HEK293 (cell line): ENCODE measurements around the gene ANKRD33B.

ENCODE experiments used
- CTCF ChIA-PET: fragments of 350-600 bp; formaldehyde crosslinking; extraction: SDS; loops from one replicate; lab custom pipeline; 2021; ENCODE audit warnings: antibody characterized with exemption; lab: Yijun Ruan, JAX
- POLR2A ChIA-PET: fragments of 300-600 bp; formaldehyde crosslinking; extraction: SDS; loops from one replicate; lab custom pipeline; 2020; ENCODE audit warnings: antibody characterized with exemption, inconsistent platforms; lab: Yijun Ruan, JAX
- H3K27ac ChIP-seq: fragments of 200-500 bp; sonication (Bioruptor generic); 2 replicates; pipeline ENCODE4 v1.5.1; 2014; ENCODE audit warnings: low read depth, low read length, control low read depth, inconsistent platforms; ENCODE audit errors: extremely low read depth
- H3K36me3 ChIP-seq, 2 experiments: fragments of 200-500 bp in 1 of 2; sonication (Bioruptor generic) in 1 of 2; 1 replicate in 1 of 2; 2 replicates in 1 of 2; pipeline ENCODE4 v1.5.1; 2014 to 2017; ENCODE audit warnings: inconsistent platforms in 2 of 2, low read length in 2 of 2; ENCODE audit not compliant: control insufficient read depth in 2 of 2, insufficient read depth in 1 of 2
- H3K4me1 ChIP-seq: fragments of 200-500 bp; sonication (Bioruptor generic); 2 replicates; pipeline ENCODE4 v1.5.1; 2014; ENCODE audit warnings: mild to moderate bottlenecking, low read length, inconsistent platforms; ENCODE audit not compliant: control insufficient read depth, insufficient read depth
- H3K4me3 ChIP-seq: 2 replicates; pipeline ENCODE4 v1.5.1; 2011; ENCODE audit warnings: low read depth, mild to moderate bottlenecking, control low read depth, low read length, moderate library complexity
- H3K9me3 ChIP-seq: fragments of 200-500 bp; sonication (Bioruptor generic); 2 replicates; pipeline ENCODE4 v1.5.1; 2014; ENCODE audit warnings: low read depth, low read length, inconsistent platforms; ENCODE audit not compliant: control insufficient read depth, insufficient read depth
- HOXD13 ChIP-seq: sonication (generic); formaldehyde crosslinking; IDR thresholded peaks from 2 replicates; pipeline ENCODE4 v1.8.0; 2022; ENCODE audit warnings: missing genetic modification reagents, borderline replicate concordance
- KLF9 ChIP-seq: fragments of 450-650 bp; formaldehyde crosslinking; IDR thresholded peaks from 2 replicates; pipeline ENCODE4 v1.5.1; 2016; ENCODE audit warnings: missing biosample characterization, missing genetic modification characterization, low read depth
- YY2 ChIP-seq: fragments of 450-650 bp; formaldehyde crosslinking; IDR thresholded peaks from 2 replicates; pipeline ENCODE4 v1.5.1; 2016; ENCODE audit warnings: missing biosample characterization, missing genetic modification characterization
- ZFP41 ChIP-seq: fragments of 450-650 bp; formaldehyde crosslinking; IDR thresholded peaks from 2 replicates; pipeline ENCODE4 v1.5.1; 2016; ENCODE audit warnings: missing biosample characterization, missing genetic modification characterization, borderline replicate concordance
- ZNF10 ChIP-seq: fragments of 450-650 bp; formaldehyde crosslinking; IDR thresholded peaks from 2 replicates; pipeline ENCODE4 v1.5.1; 2017; ENCODE audit warnings: missing biosample characterization, missing genetic modification characterization
- ZNF335 ChIP-seq: fragments of 450-650 bp; formaldehyde crosslinking; conservative IDR thresholded peaks from 2 replicates; pipeline ENCODE4 v1.5.1; 2016; ENCODE audit warnings: missing biosample characterization, missing genetic modification characterization
- ZNF514 ChIP-seq: fragments of 450-650 bp; formaldehyde crosslinking; IDR thresholded peaks from 2 replicates; pipeline ENCODE4 v1.5.1; 2016; ENCODE audit warnings: missing biosample characterization, missing genetic modification characterization
- ZNF660 ChIP-seq: fragments of 450-650 bp; IDR thresholded peaks from 2 replicates; pipeline ENCODE4 v1.5.1; 2018; ENCODE audit warnings: missing biosample characterization, mild to moderate bottlenecking, missing genetic modification characterization
- ZNF747 ChIP-seq: fragments of 450-650 bp; formaldehyde crosslinking; IDR thresholded peaks from 2 replicates; pipeline ENCODE4 v1.5.1; 2016; ENCODE audit warnings: missing biosample characterization, missing genetic modification characterization
- ZNF777 ChIP-seq: fragments of 450-650 bp; formaldehyde crosslinking; IDR thresholded peaks from 2 replicates; pipeline ENCODE4 v1.5.1; 2017; ENCODE audit warnings: missing biosample characterization, missing genetic modification characterization, borderline replicate concordance
- TF ChIP-seq, protein P1 (sequence below): fragments of 450-650 bp; formaldehyde crosslinking; IDR thresholded peaks from 2 replicates; pipeline ENCODE4 v1.5.1; 2016; ENCODE audit warnings: missing biosample characterization, missing genetic modification characterization
- TF ChIP-seq, protein P2 (sequence below): fragments of 450-650 bp; formaldehyde crosslinking; IDR thresholded peaks from 2 replicates; pipeline ENCODE4 v1.5.1; 2016; ENCODE audit warnings: missing biosample characterization, missing genetic modification characterization
- TF ChIP-seq, protein P3 (sequence below): fragments of 450-650 bp; formaldehyde crosslinking; conservative IDR thresholded peaks from 2 replicates; pipeline ENCODE4 v1.5.1; 2016; ENCODE audit warnings: low read depth, missing biosample characterization, missing genetic modification characterization
- TF ChIP-seq, protein P4 (sequence below): fragments of 450-650 bp; formaldehyde crosslinking; IDR thresholded peaks from 2 replicates; pipeline ENCODE4 v1.5.1; 2016; ENCODE audit warnings: missing biosample characterization, missing genetic modification characterization, low read depth

The ANKRD33B gene

DNA sequence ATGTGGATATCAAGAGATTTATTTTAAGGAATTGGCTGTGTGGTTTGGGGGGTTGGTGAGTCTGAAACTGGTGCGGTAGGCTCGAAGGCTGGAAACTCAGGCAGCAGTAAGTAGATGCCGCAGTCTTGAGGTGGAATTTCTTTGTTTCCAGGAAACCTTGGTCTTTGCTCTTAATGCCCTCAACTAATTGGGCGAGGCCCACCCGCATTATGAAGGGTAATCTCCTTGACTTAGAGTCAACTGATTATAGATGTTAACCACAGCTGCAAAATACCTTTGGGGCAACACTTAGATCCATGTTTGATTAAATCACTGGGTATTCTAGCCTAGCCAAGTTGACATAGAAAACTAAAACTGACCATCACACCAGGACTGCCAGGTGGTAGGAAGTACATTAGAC, 83.8 kb downstream of the ANKRD33B start:
- CTCF ChIA-PET = interaction anchor here (0.9 kb wide), 1 partner anchor 43 kb away, joined by 4 read pairs; no protein-coding TSS in a partner anchor
- H3K4me1 ChIP-seq = no peaks in the 10 kb centered on the region
- H3K9me3 ChIP-seq = no peaks in the 10 kb centered on the region
- no peak overlapping the region for H3K27ac ChIP-seq
- H3K36me3 ChIP-seq = peaks cover 0 to 13% of the 10 kb centered on the region in 2 experiments; a peak in 1 of 3 replicates
- TF ChIP-seq ZNF10 (tag by site-specific recombination) (peak; percentile 92), ZFP41 (tag by site-specific recombination) (no peak)
- POLR2A ChIA-PET = no interaction called here
- no peak overlapping the region for H3K4me3 ChIP-seq

DNA sequence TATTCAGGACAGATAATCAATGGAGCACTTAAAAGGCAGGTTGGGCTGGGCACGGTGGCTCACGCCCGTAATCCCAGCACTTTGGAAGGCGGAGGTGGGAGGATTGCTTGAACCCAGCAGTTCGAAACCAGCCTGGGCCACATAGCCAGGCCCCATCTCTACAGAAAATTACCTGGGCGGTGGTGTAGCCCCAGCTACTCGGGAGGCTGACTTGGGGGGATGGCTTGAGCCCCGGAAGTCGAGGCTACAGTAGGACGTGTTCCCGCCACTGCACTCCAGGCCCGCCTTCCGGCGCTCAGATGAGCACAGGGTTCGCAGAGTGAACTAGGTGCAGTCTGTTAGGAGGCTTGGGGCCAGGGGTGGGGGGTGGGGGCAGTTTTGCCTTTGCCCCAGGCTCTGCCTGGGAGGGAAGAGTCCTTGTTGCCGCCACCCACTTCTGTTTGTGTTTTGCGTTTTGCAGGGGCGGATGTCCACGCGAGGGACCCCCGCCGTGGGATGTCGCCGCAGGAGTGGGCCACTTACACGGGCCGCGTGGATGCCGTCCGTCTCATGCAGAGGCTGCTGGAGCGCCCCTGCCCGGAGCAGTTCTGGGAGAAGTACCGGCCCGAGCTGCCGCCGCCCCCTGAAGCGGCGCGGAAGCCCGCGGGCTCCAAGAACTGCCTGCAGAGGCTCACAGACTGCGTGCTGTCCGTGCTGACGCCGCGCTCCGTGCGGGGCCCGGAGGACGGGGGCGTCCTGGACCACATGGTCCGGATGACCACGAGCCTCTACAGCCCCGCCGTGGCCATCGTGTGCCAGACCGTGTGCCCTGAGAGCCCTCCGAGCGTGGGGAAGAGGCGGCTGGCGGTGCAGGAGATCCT, 85.2 kb downstream of the ANKRD33B start:
- Histone ChIP-seq H3K4me1 (no peaks in the 10 kb centered on the region), H3K36me3 (peaks cover 0 to 13% of the 10 kb centered on the region in 2 experiments; a peak in 1 of 3 replicates), H3K4me3 (no peak overlapping the region), H3K9me3 (no peaks in the 10 kb centered on the region), H3K27ac (no peak overlapping the region)
- ChIA-PET POLR2A (no interaction called here), CTCF (no interaction called here)
- TF ChIP-seq, protein P1, sequence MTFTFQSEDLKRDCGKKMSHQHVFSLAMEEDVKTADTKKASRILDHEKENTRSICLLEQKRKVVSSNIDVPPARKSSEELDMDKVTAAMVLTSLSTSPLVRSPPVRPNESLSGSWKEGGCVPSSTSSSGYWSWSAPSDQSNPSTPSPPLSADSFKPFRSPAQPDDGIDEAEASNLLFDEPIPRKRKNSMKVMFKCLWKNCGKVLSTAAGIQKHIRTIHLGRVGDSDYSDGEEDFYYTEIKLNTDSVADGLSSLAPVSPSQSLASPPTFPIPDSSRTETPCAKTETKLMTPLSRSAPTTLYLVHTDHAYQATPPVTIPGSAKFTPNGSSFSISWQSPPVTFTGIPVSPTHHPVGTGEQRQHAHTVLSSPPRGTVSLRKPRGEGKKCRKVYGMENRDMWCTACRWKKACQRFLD (tag by site-specific recombination) = no peak
- TF ChIP-seq, protein P2, sequence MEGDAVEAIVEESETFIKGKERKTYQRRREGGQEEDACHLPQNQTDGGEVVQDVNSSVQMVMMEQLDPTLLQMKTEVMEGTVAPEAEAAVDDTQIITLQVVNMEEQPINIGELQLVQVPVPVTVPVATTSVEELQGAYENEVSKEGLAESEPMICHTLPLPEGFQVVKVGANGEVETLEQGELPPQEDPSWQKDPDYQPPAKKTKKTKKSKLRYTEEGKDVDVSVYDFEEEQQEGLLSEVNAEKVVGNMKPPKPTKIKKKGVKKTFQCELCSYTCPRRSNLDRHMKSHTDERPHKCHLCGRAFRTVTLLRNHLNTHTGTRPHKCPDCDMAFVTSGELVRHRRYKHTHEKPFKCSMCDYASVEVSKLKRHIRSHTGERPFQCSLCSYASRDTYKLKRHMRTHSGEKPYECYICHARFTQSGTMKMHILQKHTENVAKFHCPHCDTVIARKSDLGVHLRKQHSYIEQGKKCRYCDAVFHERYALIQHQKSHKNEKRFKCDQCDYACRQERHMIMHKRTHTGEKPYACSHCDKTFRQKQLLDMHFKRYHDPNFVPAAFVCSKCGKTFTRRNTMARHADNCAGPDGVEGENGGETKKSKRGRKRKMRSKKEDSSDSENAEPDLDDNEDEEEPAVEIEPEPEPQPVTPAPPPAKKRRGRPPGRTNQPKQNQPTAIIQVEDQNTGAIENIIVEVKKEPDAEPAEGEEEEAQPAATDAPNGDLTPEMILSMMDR = no peak
- TF ChIP-seq ZNF514 (tag by site-specific recombination) (no peak), ZNF660 (tag by site-specific recombination) (no peak), KLF9 (no peak), YY2 (tag by site-specific recombination) (no peak), ZNF335 (tag by site-specific recombination) (no peak), HOXD13 (CRISPR knock-in tag) (no peak), ZNF777 (no peak), ZNF747 (tag by site-specific recombination) (no peak)
- TF ChIP-seq, protein P3, sequence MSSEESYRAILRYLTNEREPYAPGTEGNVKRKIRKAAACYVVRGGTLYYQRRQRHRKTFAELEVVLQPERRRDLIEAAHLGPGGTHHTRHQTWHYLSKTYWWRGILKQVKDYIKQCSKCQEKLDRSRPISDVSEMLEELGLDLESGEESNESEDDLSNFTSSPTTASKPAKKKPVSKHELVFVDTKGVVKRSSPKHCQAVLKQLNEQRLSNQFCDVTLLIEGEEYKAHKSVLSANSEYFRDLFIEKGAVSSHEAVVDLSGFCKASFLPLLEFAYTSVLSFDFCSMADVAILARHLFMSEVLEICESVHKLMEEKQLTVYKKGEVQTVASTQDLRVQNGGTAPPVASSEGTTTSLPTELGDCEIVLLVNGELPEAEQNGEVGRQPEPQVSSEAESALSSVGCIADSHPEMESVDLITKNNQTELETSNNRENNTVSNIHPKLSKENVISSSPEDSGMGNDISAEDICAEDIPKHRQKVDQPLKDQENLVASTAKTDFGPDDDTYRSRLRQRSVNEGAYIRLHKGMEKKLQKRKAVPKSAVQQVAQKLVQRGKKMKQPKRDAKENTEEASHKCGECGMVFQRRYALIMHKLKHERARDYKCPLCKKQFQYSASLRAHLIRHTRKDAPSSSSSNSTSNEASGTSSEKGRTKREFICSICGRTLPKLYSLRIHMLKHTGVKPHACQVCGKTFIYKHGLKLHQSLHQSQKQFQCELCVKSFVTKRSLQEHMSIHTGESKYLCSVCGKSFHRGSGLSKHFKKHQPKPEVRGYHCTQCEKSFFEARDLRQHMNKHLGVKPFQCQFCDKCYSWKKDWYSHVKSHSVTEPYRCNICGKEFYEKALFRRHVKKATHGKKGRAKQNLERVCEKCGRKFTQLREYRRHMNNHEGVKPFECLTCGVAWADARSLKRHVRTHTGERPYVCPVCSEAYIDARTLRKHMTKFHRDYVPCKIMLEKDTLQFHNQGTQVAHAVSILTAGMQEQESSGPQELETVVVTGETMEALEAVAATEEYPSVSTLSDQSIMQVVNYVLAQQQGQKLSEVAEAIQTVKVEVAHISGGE (tag by site-specific recombination) = no peak
- TF ChIP-seq, protein P4, sequence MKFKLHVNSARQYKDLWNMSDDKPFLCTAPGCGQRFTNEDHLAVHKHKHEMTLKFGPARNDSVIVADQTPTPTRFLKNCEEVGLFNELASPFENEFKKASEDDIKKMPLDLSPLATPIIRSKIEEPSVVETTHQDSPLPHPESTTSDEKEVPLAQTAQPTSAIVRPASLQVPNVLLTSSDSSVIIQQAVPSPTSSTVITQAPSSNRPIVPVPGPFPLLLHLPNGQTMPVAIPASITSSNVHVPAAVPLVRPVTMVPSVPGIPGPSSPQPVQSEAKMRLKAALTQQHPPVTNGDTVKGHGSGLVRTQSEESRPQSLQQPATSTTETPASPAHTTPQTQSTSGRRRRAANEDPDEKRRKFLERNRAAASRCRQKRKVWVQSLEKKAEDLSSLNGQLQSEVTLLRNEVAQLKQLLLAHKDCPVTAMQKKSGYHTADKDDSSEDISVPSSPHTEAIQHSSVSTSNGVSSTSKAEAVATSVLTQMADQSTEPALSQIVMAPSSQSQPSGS = no peak
